Body of pancreas (tissue), 4 donors: ENCODE results near the gene EZH1. TPM values are rescaled to one million over a fixed set of nuclear protein-coding genes. Genes with fewer than 3 reads are reported as not detected.

Experiments
- ATAC-seq: fragments of 150-250 bp; one replicate; pipeline ENCODE4 v1.9.1; 2016
- DNase-seq, 4 donors: peaks; one replicate each; pipeline ENCODE4 v3.0.0-alpha.2; 2019
- H3K27ac ChIP-seq, 4 donors: fragments of 200-600 bp; sonication (generic); 1 replicate in 3 of 4; 2 replicates in 1 of 4; pipeline versions ENCODE4 v1.5.1 to v1.6.1; 2016 to 2019; ENCODE audit warnings: mild to moderate bottlenecking in 1 of 4, mixed read lengths in 1 of 4, moderate library complexity in 1 of 4
- H3K27me3 ChIP-seq, 2 donors: fragments of 200-600 bp; sonication (generic); one replicate each; pipeline ENCODE4 v1.6.0; 2016; ENCODE audit warnings: mild to moderate bottlenecking in 1 of 2
- H3K36me3 ChIP-seq, 2 donors: fragments of 200-600 bp; sonication (generic); replicated peaks in 1 of 2; 2 replicates each; pipeline ENCODE4 v1.5.1; 2016; ENCODE audit warnings: low read depth in 2 of 2; ENCODE audit not compliant: insufficient read depth in 1 of 2
- H3K4me1 ChIP-seq: fragments of 200-600 bp; sonication (generic); one replicate; pipeline ENCODE4 v1.6.0; 2016
- H3K4me3 ChIP-seq, 2 donors: fragments of 200-600 bp; sonication (generic); 1 replicate in 1 of 2; 2 replicates in 1 of 2; pipeline ENCODE4 v1.5.1; 2016 to 2019
- H3K9me3 ChIP-seq, 3 donors: fragments of 200-600 bp; sonication (generic); 1 replicate in 2 of 3; 2 replicates in 1 of 3; pipeline ENCODE4 v1.5.1; 2016
- CTCF ChIP-seq, 7 experiments: fragments of 450-650 bp in 4 of 7; fragments of 200-600 bp in 3 of 7; sonication (generic) in 3 of 7; IDR thresholded peaks; one replicate each; pipeline ENCODE4 v1.5.1; 2016 to 2019; ENCODE audit warnings: antibody characterized with exemption in 7 of 7
- POLR2A ChIP-seq, 3 donors: fragments of 450-650 bp; IDR thresholded peaks; one replicate each; pipeline ENCODE4 v1.6.1; 2016; ENCODE audit warnings: antibody characterized with exemption in 3 of 3, mild to moderate bottlenecking in 2 of 3
- WGBS, 2 donors: methylation state at CpG; one replicate each; pipeline ENCODE4 v1.1.5; 2017; 5-methylcytosine and 5-hydroxymethylcytosine counted together
- intact Hi-C: fragments of 100-400 bp; cut with DNase I; formaldehyde crosslinking; loops from one replicate; pipeline ENCODE4 v1.15.1; 2023
- total RNA-seq, 2 donors: library from RNA; depleted of rRNA; stranded (reverse); fragments of >200 nt; gene quantifications; one replicate each; pipeline ENCODE4 v1.1.0, GENCODE V29; 2016

The EZH1 gene
- total RNA-seq, 2 donors from 2014 or later: 19.1 to 28.5 TPM

- H3K27me3 ChIP-seq: no peaks in the 10 kb centered on the region
- WGBS, 2 donors: 7% methylated on average over 57 of the region's 78 CpGs; no CpG with 5 or more reads in 1 of the 2 donors
- H3K4me3 ChIP-seq: no peak overlapping the region
- intact Hi-C loops: loop anchor here (5.0 kb wide), 2 partner anchors 62 to 102 kb away; partner anchors contain the start of gene PSMC3IP
- H3K4me1 ChIP-seq: peaks cover 59% of the 10 kb centered on the region
- TF ChIP-seq POLR2A (IDR thresholded peaks at IDR 0.05): peak; percentile 31 to 57 (median 50)
- peak; percentile 83 to 98 (median 90) for TF ChIP-seq CTCF (IDR thresholded peaks at IDR 0.05)
- peak overlapping the region; percentile 86 to 97 (median 90) for H3K27ac ChIP-seq
- ATAC-seq: peak; percentile 23
- peak; percentile 83 to 86 (median 85) for DNase-seq
- no peaks in the 10 kb centered on the region for H3K36me3 ChIP-seq
- H3K9me3 ChIP-seq: no peaks in the 10 kb centered on the region
These were observed 65.1 kb downstream of the EZH1 start for GRCh38 chr17:42679492-42680330.

- intact Hi-C loops: no loop called here
- peak overlapping the region; percentile 86 to 97 (median 90) for H3K27ac ChIP-seq
- WGBS, 2 donors: 0 to 5% methylated on average over 8 to 18 of the region's 18 CpGs
- H3K4me1 ChIP-seq: peaks cover 66% of the 10 kb centered on the region
- DNase-seq: peak; percentile 73 to 81 (median 76)
- H3K9me3 ChIP-seq: no peaks in the 10 kb centered on the region
- TF ChIP-seq POLR2A (IDR thresholded peaks at IDR 0.05): no peak
- TF ChIP-seq CTCF (IDR thresholded peaks at IDR 0.05): no peak
- no peak for ATAC-seq
- H3K27me3 ChIP-seq: no peaks in the 10 kb centered on the region
- H3K36me3 ChIP-seq: no peaks in the 10 kb centered on the region
- H3K4me3 ChIP-seq: no peak overlapping the region
These were observed 65.8 kb downstream of the EZH1 start for GRCh38 chr17:42678951-42679491.

GRCh38 chr17:42677921-42678781 is 66.7 kb downstream of the EZH1 start:
- Histone ChIP-seq H3K27ac (peak overlapping the region; percentile 86 to 97 (median 90)), H3K9me3 (no peaks in the 10 kb centered on the region), H3K4me3 (peak overlapping the region; percentile 42 to 68), H3K4me1 (peaks cover 70% of the 10 kb centered on the region), H3K36me3 (no peaks in the 10 kb centered on the region), H3K27me3 (no peaks in the 10 kb centered on the region)
- TF ChIP-seq CTCF (IDR thresholded peaks at IDR 0.05): peak in 1 of 7 experiments; percentile 2
- peak in 2 of 3 donors; percentile 62 to 68 for TF ChIP-seq POLR2A (IDR thresholded peaks at IDR 0.05)
- intact Hi-C loops: no loop called here
- ATAC-seq (peak; percentile 49), DNase-seq (peak; percentile 90 to 94 (median 92))
- WGBS, 2 donors: 0 to 1% methylated on average over 12 to 52 of the region's 53 CpGs

- DNase-seq (peak; percentile 100), ATAC-seq (peak; percentile 78)
- intact Hi-C loops: no loop called here
- Histone ChIP-seq H3K36me3 (no peaks in the 10 kb centered on the region), H3K27me3 (no peaks in the 10 kb centered on the region), H3K9me3 (no peaks in the 10 kb centered on the region), H3K4me3 (peak overlapping the region; percentile 97 to 98), H3K4me1 (peaks cover 70% of the 10 kb centered on the region), H3K27ac (peak overlapping the region; percentile 91 to 97 (median 93))
- 2 to 3% methylated on average over 15 to 31 of the region's 33 CpGs for WGBS, 2 donors
- TF ChIP-seq CTCF (IDR thresholded peaks at IDR 0.05) (no peak), POLR2A (IDR thresholded peaks at IDR 0.05) (no peak)
These were observed 67.6 kb downstream of the EZH1 start for GRCh38 chr17:42677012-42677857.
